ENCODE results near the gene ZDHHC13.
"Not testable (repeated sequence)": the region's sequence is repeated elsewhere in the genome, so short reads cannot be mapped to it uniquely, and the experiment has no call there.

Gene ZDHHC13

DNA sequence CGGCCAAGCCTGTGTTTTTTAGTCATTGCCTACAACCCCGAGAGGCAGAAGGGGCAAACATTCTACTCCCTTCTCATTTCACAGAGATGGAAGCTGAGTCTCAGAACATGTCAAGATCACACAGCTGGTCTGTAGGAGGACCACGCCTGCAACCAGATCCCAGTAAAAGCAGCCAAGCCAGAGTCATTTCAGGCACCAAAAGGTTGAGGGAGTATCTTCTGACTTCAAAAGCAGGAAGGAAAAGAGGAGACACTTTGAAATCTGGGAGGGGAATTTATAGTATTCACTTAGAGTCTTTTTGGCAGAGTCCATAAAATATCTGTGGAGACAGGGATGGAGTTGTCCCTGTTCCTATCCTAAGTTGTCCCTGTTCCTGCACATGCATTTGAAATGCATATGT, 17.9 kb upstream of the ZDHHC13 start:
- no peak for DNase-seq (ENCODE audit: low read depth)

DNA sequence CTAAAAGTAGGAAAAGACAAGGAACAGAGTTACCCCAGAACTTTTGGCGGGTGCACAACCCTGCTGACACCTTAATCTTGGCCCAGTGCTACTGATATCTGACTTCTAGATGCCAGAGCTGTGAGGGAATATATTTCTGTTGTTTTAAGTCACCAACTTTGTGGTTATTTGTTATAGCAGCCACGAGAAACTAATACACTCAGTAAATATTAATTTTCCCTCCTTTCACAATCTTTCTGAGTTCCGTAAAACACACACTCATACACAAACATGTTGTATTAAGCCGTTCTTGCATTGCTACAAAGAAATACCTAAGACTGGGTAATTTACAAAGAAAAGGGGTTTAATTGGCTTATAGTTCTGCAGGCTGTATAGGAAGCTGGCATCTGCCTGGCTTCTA, 16.1 kb upstream of the ZDHHC13 start:
- DNase-seq (ENCODE audit: low read depth): no peak

DNA sequence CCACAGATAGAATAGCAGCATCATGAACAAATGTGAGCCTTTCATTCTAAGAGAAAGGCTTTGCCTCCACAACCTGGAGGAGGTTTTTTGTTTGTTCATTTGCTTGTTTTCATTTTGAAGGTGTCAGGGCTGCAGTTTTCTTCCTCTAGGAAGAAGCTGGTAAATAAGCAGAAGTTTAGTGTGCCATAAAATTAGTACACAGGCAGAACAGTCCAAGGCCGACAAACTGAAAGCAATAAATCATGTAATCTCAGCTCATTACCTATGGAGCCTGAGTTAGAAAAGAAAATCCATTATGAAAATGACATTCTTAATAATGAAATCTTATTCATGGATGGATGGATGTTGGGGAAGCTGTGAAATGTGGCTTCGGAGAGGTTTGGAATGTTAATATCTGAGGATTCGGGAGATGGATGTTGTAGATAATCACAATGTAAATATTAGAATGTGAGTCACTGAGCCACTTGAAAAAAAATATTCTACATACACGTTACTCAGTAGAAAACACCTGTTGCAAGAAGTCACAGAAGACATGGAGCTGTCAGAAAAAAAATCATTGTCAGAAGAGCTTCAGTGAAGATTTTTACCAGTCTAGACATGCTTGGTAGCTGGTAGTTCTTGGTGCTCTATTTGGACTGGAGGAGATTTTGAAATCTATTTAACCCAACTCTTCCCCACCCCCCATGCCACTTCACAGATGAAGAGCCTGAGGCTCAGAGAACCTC, 15.0 kb upstream of the ZDHHC13 start:
- no peak for DNase-seq (ENCODE audit: low read depth)

DNA sequence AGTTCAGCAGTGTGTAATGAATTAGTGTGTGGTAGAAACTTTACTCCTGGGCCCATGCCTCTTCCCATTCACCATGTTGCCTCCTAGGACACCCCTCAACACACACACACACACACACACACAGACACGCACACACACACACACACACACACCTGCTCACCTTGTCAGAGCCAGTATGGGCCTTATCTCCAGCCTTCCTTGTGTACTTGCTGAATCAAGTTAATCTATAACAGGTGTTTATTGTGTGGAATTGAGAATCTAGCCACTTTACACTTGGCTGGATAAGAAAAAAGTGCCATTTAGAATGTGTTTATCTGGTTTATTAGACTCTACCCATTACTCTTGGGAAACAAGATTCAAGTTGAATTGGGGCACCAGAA, 14.5 kb upstream of the ZDHHC13 start:
- DNase-seq (ENCODE audit: low read depth): no peak

DNA sequence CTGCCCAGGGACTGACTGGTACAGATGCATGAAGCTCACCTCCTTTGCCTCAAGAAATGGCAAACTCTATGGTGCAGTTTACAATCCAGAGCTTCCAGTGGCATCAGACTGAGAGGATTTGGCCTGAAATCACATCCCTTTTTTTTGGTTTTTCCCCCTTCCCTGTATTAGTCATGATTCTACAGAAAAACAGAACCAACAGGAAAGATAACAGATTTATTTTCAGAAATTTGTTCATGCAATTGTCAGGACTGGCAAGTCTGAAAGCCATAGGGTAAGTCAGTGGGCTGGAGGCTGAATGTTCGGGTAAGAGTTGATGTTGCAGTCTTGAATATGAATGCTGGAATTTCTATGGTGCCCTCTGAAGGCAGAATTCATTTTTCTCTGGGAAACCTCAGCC, 12.0 kb upstream of the ZDHHC13 start:
- no peak for DNase-seq (ENCODE audit: low read depth)

DNA sequence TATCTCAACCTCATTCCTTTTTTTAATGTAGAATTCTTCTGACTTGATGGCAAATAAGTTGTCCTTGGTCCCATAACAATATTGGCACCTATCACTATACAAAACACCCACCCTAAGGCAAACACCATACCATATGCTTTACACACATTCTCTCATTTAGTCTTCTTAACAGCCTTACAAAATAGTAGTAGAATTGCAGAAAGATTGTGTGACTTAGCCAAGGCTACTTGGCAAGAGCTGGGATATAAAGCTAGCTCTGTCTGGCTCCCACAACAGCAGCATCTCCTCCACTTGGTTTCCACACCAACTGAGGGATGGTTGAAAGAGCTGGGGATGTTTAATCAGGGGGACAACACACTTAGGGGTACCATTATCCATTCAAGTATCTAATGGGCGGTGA, 9.8 kb upstream of the ZDHHC13 start:
- DNase-seq (ENCODE audit: low read depth): no peak

DNA sequence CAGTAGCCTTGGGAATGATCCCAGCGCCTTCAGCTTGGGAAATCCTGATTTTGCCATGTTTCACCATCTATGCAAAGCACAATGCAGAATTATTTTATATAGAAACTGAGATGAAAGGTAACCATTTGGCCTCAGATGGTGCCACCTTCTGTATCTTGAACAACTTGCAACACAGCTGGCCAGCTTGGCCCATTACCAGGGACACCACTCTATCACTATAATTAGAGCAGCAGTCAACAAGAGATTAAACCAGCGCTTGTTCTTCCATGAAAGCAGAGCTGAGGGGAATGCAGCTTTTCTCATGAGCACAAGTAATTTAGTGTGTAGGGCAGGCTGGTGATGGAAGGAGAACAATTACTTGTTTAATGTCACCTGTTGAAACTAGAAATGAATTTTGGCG, 6.7 kb upstream of the ZDHHC13 start:
- DNase-seq (ENCODE audit: low read depth): no peak

DNA sequence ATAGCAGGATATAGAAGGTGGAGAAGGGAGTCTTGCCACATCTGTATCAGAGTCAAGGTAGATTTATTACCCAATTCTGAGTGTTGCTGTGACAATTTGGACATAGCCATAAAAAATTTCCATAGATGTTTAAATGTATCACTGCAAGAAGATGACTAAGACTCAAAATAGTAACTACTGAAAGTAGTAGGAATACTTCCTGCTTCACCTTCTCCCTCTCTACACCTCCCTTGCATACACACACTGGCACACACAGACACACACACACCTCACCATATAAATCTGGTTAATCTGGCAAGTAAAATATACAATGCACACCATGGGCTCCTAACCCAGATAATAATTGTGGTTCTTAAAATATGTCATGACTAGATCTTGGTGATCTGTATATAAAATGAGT, 5.2 kb upstream of the ZDHHC13 start:
- no peak for DNase-seq (ENCODE audit: low read depth)

DNA sequence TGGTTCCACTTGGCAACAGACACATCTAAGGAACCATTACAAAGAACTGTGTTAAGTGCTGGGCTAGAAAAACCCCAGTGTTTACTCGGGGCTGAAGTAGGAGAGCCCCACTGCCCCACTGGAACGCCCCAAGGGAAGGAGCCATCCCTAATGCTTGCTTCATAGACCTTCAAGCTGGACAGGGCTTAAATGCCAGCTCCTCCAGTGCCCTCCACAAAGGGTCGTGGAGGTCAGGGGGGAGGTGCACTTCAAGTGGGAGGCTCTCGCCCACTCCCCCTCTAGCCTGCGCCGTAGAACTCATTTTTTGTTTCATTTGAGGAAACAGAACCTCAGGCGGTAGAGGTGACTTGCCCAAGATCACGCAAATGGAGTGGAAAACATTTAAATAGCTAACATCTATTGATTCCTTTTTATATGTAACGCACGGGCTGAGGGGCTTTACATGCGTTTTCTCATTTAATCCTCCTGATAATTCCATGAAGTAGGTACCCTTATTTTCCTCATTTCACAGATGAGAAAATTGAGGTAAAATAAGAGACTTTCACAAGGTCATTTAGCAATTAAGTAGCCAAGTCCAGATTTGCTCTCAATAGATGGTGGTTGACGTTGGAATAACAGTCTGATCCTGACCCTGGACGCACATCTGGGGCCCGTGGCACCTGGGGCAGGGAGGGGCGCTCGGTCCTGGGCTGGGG, 545 bp upstream of the ZDHHC13 start:
- DNase-seq (ENCODE audit: low read depth): no peak

DNA sequence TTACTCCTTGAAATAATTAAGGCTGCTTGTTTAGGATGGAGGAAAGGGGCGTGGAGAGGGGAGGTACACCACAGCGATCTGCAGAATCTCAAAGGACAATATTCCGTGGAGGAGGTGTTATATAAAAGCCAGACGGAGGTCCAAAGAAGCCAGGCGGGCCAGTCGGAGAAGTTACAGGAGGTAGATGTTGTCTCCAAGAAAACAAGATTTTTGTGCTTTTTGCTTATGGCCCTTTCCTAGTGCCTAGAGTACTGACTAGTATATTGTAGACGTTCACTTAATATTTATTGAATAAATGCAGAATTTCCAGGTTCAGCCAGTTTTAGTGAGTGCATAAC, 761 bp downstream of the ZDHHC13 start:
- no peak for DNase-seq (ENCODE audit: low read depth)

DNA sequence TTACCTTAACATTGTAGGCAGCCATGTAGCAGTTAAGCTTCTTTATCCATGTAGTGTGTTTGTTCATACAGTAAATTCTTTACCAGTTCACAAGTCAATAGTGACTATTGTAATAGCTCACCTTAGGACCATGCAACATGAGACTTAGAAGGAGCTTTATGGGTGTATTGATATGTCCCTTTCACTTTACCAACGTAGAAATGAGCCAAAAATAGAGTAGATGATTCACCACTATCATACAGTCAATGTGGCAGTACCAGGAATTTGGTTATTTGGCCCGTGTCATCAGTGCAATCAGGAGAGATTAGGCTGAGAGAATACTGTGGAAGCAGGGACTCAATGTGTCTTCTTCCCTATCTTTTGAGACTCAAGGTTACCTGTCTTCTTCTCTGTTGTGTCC, 4.7 kb downstream of the ZDHHC13 start:
- DNase-seq (ENCODE audit: low read depth): no peak

DNA sequence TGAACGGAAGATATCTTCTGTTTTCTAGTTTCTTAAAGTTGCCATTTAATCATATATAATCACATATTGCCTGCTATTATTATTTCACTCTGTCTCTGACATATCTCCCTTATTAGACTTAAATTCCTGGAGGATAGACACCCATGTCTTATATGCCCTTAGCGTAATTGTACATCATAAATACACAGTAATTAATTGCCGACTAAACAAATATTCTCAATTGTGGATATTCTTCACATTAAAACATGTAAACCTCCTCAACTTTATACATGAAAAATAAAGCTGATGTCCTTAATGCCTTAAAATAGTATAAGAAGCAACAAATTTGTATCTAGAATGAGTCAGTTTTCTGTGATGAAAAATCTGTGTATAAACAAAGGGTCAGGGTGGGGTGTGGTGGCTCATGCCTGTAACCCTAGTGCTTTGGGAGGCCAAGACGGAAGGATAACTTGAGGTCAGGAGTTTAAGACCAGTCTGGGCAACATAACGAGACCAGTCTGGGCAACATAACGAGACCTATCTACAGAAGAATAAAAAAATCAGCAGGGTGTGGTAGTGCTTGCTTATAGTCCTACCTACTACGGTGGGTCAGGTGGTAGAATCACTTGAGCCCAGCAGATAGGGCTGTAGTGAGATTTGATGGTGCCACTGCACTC, 6.1 kb downstream of the ZDHHC13 start:
- no peak for DNase-seq (ENCODE audit: low read depth)

DNA sequence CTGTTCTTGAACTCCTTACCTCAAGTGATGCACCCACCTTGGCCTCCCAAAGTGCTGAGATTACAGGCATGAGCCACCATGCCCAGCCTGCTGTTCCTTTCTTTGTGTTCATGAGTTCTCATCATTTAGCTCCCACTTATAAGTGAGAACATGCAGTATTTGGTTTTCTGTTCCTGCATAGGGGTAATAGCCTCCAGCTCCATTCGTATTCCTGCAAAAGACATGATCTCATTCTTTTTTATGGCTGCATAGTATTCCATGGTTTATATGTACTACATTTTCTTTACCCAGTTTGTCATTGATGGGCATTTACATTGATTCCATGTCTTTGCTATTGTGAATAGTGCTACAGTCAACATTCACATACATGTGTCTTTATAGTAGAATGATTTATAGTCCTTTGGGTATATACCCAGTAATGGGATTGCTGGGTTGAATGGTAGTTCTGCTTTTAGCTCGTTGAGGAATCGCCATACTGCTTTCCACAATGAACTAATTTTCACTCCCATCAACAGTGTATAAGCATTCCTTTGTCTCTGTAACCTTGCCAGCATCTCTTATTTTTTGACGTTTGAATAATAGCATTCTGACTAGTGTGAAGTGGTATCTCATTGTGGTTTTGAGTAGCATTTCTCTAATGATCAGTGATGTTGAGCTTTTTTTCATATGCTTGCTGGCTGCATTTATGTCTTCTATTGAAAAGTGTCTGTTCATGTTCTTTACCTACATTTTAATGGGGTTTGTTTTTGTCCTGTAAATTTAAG, 9.8 kb downstream of the ZDHHC13 start:
- DNase-seq (ENCODE audit: low read depth): not testable (repeated sequence)

DNA sequence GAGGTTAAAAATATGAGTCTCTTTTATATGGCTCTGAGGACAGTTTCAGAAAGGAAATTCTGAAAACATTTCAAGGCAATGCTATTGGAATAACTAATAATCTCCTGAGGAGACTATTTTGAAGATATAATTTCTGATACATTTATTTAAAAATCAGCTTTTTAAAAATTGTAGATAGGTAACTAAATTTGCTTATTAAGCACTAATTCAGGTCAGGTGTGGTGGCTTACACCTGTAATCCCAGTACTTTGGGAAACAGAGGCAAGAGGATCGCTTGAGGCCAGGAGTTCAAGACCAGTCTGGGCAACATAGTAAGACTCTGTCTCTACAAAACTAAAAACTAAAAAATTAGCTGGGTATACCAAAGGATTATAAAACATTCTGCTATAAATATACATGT, 17.0 kb downstream of the ZDHHC13 start:
- DNase-seq (ENCODE audit: low read depth): no peak

DNA sequence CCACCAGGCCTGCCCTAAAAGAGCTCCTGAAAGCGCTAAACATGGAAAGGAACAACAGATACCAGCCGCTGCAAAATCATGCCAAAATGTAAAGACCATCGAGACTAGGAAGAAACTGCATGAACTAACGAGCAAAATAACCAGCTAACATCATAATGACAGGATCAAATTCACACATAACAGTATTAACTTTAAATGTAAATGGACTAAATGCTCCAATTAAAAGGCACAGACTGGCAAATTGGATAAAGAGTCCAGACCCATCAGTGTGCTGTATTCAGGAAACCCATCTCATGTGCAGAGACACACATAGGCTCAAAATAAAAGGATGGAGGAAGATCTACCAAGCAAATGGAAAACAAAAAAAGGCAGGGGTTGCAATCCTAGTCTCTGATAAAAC, 19.9 kb downstream of the ZDHHC13 start:
- not testable (repeated sequence) for DNase-seq (ENCODE audit: low read depth)

DNA sequence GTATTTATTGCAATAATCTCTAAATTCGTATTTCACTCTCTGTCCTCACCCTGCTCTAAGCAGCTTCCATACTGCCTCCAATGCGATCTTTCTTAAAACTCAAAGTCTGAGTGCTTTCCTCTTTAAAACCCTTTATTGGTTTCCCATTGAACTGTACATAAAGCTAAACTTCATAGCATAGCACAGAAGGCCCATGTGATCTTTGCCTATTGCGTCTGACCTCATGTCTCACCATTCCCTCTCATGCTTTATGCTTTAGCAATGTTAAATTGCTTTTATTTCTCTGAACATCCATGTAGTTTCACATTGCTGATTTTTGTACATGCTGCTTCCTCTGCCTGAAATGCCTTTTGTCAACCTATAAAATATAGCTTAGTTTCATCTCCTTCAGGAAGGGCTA, 28.4 kb downstream of the ZDHHC13 start:
- no peak for DNase-seq (ENCODE audit: low read depth)

DNA sequence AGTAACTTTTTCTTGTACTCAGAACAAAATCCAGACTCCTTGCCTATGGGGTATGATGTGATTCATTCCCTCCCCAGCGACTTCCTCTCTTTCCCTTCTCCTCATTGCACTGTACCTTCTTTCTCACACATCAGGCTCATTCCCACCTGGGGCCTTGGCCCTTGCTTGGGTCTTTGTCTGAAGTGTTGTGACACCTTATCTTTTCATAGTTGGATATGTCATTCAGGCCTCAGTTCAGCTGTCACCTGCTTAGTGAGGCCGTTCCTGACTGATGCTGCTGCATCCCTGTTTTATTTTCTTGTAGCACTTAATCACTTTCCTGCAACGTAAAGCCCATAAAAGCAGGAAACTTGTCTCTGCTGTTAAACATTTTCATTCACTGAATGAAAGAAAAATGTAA, 39.9 kb downstream of the ZDHHC13 start:
- DNase-seq (ENCODE audit: low read depth): no peak

DNA sequence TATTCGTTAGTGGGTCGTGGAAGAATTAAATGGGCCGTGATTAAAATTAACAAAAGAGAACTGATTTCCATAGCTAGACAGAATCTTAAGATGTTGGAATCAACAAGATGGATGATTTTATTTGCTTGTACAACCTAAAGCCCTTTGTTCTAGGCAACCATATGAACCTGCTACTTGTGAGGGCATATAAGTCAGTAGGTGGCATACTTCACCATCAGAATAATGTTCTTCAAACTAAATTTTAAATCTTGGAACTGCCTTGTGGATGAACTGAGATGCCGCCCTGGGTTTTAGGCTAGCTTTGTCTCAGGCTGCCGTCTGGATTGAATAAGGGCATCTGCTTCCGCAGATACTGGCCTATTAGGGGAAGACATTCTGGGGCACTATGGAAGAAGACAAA, 43.9 kb downstream of the ZDHHC13 start:
- DNase-seq (ENCODE audit: low read depth): no peak

DNA sequence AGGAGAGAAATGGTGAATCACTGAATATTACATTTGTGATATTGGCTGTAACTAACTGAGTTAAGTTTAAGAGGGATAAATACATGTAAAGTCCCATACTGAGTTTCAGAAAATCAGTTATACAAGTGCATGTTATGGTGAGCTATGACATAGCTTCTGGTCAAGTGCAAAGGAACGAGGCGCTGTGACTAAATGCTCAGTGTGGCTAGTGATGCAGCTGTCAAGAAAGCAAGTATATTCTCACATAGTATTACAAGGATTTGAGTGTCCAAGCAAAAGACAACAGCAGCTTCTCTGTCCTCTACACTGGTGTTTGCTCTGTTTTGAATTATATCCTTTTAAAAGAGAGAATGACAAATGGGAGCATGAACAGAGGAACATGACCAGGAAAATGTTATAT, 44.7 kb downstream of the ZDHHC13 start:
- no peak for DNase-seq (ENCODE audit: low read depth)

DNA sequence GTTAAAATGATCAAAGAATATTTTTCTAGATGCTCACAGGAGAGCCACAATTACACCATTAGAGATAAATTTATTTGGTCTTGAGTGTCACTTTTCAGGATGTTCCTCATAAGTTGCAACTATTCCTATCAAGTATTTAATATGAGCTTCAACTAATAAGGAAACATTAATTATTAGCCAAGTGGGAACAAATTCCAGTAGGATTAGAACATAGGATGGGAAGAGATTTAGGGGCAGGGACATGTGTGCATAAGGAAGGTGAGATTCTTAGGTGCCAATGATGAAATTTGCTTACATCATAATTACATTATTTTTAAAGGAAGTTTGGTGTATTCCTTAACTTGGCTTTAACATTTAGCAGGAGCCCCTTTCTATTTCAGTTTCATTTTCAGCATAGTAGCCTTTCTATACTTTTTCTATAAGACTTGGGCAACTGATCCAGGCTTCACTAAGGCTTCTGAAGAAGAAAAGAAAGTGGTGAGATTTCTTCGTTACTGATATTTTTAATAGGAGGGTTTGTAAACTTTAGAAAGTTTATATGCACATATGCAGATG, 46.1 kb downstream of the ZDHHC13 start:
- DNase-seq (ENCODE audit: low read depth): no peak

DNA sequence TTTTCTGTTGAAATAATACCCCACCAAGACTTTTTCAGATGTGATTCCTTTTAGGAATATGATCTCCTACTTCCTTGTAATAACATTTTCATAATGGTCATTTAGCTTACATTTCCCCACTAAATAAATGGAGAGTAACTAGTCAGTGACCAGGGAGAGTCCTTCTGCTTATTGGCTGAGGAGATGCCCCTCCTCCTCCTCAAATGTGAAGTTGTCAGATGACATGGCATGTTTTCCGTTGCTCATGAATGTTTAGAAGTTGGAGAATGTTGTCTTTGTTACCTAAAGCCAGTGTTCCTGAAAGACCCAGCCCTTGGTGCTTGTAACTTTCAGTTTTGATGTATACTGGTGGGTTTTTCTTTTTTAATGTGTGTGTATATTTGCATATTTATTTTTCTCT, 46.6 kb downstream of the ZDHHC13 start:
- no peak for DNase-seq (ENCODE audit: low read depth)

DNA sequence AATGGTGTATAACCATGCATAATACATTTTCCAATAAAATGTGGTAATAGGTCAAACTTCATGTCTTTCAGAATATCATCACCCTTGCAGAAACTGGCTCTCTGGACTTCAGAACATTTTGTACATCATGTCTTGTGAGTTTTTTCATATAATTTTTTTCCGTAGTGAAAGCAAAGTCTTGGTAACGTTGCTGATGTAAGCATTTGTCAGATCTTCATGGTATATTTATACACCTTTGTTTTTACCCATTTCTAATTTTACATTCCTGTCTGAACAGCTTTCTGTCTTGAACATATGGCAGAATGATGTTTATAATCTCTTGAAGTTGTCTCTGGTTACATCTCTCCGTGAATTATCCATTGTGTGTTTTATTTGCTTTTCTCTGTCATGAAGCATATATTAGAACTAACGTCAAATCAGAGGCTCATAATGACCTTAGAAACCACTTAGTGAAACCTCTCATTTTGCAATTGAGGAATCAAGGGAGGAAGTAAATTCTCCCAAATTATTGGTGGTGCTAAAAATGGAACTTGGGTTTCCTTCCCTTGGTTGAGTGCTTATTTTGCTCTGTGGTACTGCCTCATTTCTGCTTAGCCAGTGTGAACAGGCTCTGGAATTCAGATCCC, 47.4 kb downstream of the ZDHHC13 start:
- DNase-seq (ENCODE audit: low read depth): no peak

All from T follicular helper cell (primary cell).